GM23338 (cell line): ENCODE data around the gene ARF6.

Experiments
- CTCF ChIP-seq, 2 experiments: fragments of 200-600 bp in 1 of 2; sonication (generic) in 1 of 2; conservative IDR thresholded peaks; 2 replicates each; pipeline versions ENCODE4 v1.5.1 to v1.6.1; 2016 to 2017; ENCODE audit warnings: antibody characterized with exemption in 2 of 2, low read depth in 2 of 2, mild to moderate bottlenecking in 2 of 2, moderate library complexity in 1 of 2
- EZH2 ChIP-seq: fragments of 200-600 bp; sonication (generic); IDR thresholded peaks from one replicate; pipeline ENCODE4 v1.8.0; 2017; ENCODE audit warnings: antibody characterized with exemption, mild to moderate bottlenecking, low read depth; ENCODE audit not compliant: unreplicated experiment
- EZH2phosphoT487 ChIP-seq: fragments of 200-600 bp; sonication (generic); IDR thresholded peaks from one replicate; pipeline ENCODE4 v1.8.1; 2018; ENCODE audit warnings: antibody characterized with exemption; ENCODE audit not compliant: unreplicated experiment
- JUNB ChIP-seq: IDR thresholded peaks from one replicate; pipeline ENCODE4 v1.6.1; 2016; ENCODE audit warnings: antibody characterized with exemption; ENCODE audit not compliant: unreplicated experiment
- POLR2AphosphoS5 ChIP-seq: IDR thresholded peaks from 2 replicates; pipeline ENCODE4 v1.6.1; 2016; ENCODE audit warnings: antibody characterized with exemption, low read depth
- REST ChIP-seq: IDR thresholded peaks from one replicate; pipeline ENCODE4 v1.6.1; 2018; ENCODE audit warnings: antibody characterized with exemption; ENCODE audit not compliant: unreplicated experiment
- ZNF331 ChIP-seq: fragments of 250-450 bp; sonication (Bioruptor Pico); IDR thresholded peaks from 2 replicates; pipeline ENCODE4 v1.5.0; 2020; ENCODE audit warnings: low read depth, mild to moderate bottlenecking, moderate library complexity

GRCh38 chr14:49931523-49931922 lies 38.6 kb downstream of the ARF6 start:
- TF ChIP-seq CTCF (conservative IDR thresholded peaks at IDR 0.05; ENCODE audit: low read depth in 2 of 2) = no peak
- TF ChIP-seq EZH2 = no peak
- no peak for TF ChIP-seq POLR2AphosphoS5
- TF ChIP-seq ZNF331 (CRISPR knock-in tag) = no peak
- TF ChIP-seq REST = no peak
- TF ChIP-seq JUNB = no peak
- no peak for TF ChIP-seq EZH2phosphoT487
